Adrenal gland (tissue), 12 donors: ENCODE data around the gene PRDM15. TPM values are rescaled to one million over a fixed set of nuclear protein-coding genes. Genes with fewer than 3 reads are reported as not detected.

Source experiments
- DNase-seq, 7 donors: peaks; one replicate each; pipeline ENCODE4 v3.0.0-alpha.2; 2019 to 2020
- H3K27ac ChIP-seq, 5 donors: fragments of 200-600 bp; sonication (generic) in 4 of 5; 1 replicate in 3 of 5; 2 replicates in 2 of 5; pipeline versions ENCODE4 v1.5.1 to v1.8.0; 2016 to 2020; ENCODE audit warnings: mild to moderate bottlenecking in 1 of 5
- H3K27me3 ChIP-seq: fragments of 200-600 bp; 2 replicates; pipeline ENCODE4 v1.8.0; 2021
- H3K36me3 ChIP-seq, 2 donors: fragments of 200-600 bp; replicated peaks in 1 of 2; 1 replicate in 1 of 2; 2 replicates in 1 of 2; pipeline versions ENCODE4 v1.5.1 to v1.8.0; 2018 to 2022
- H3K4me1 ChIP-seq, 2 donors: fragments of 200-600 bp; replicated peaks in 1 of 2; 1 replicate in 1 of 2; 2 replicates in 1 of 2; pipeline versions ENCODE4 v1.5.1 to v1.8.0; 2018 to 2021
- H3K4me3 ChIP-seq, 4 donors: fragments of 200-600 bp; sonication (generic) in 3 of 4; one replicate each; pipeline ENCODE4 v1.5.1; 2016 to 2018
- H3K9me3 ChIP-seq, 3 donors: fragments of 200-600 bp; sonication (generic) in 1 of 3; replicated peaks in 1 of 3; 1 replicate in 2 of 3; 2 replicates in 1 of 3; pipeline versions ENCODE4 v1.5.1 to v1.8.0; 2016 to 2021
- CTCF ChIP-seq, 6 experiments: fragments of 450-650 bp in 4 of 6; fragments of 200-600 bp in 2 of 6; sonication (generic) in 1 of 6; IDR thresholded peaks; 1 replicate in 5 of 6; 2 replicates in 1 of 6; pipeline versions ENCODE4 v1.5.1 to v1.8.0; 2016 to 2021; ENCODE audit warnings: antibody characterized with exemption in 6 of 6, mild to moderate bottlenecking in 2 of 6, moderate library complexity in 1 of 6
- POLR2A ChIP-seq, 2 donors: fragments of 450-650 bp; IDR thresholded peaks; one replicate each; pipeline ENCODE4 v1.6.1; 2017; ENCODE audit warnings: antibody characterized with exemption in 2 of 2, mild to moderate bottlenecking in 2 of 2, moderate library complexity in 1 of 2
- WGBS, 4 donors: extraction: QIAGEN DNeasy Blood & Tissue Kit in 2 of 4; methylation state at CpG; one replicate each; pipeline versions ENCODE4 v1.1.5 to v1.1.7; 2013 to 2017; 5-methylcytosine and 5-hydroxymethylcytosine counted together
- intact Hi-C, 2 donors: fragments of 100-400 bp; cut with DNase I; formaldehyde crosslinking; loops; one replicate each; pipeline versions ENCODE4 v1.14.1 to v1.15.0; 2022 to 2023
- polyA plus RNA-seq, 3 donors: library from polyadenylated mRNA; stranded (reverse); fragments of 200-250 nt in 2 of 3; fragments of 350-450 nt in 1 of 3; fragmentation: Illumina TruSeq in 1 of 3; extraction: RNeasy Lipid Tissue Mini Kit (QIAGEN cat#74804) in 1 of 3; gene quantifications; one replicate each; pipeline ENCODE4 v1.2.3, GENCODE V29; 2013 to 2014
- total RNA-seq, 9 donors: library from RNA; depleted of rRNA in 4 of 9; stranded (reverse); fragments of >200 nt in 4 of 9; fragments of 120-200 nt in 1 of 9; fragmentation: NEBNext Ultra II Directional in 1 of 9; extraction: Animal tissue kit (Norgen Biotek cat#: 25700) in 1 of 9; gene quantifications; one replicate each; pipeline versions ENCODE4 v1.1.0 to v1.2.4, GENCODE V29; 2013 to 2023
- donor health status: healthy with polysubstance abuse.
- donor health status: Bipolar disorder and iron deficiency.
- donor health status: DM: yes; HTN: yes; CAD: no.
- donor health status: DM: no; HTN: no; CAD: no.
- donor health status: DM: no; HTN: no; CAD: no.
- donor health status: DM: yes; HTN: yes; CAD: no.

The PRDM15 gene
- total and polyA plus RNA-seq, 12 donors: 2.9 to 6.7 (median 4.0) TPM

- no peak overlapping the region for H3K4me3 ChIP-seq
- DNase-seq: no peak
- H3K27me3 ChIP-seq: no peaks in the 10 kb centered on the region
- TF ChIP-seq CTCF (IDR thresholded peaks at IDR 0.05): no peak
- no peak for TF ChIP-seq POLR2A (IDR thresholded peaks at IDR 0.05)
- peaks cover 0 to 13% of the 10 kb centered on the region in 2 donors for H3K36me3 ChIP-seq
- intact Hi-C loops: no loop called here
- H3K4me1 ChIP-seq: no peaks in the 10 kb centered on the region
- H3K27ac ChIP-seq: no peak overlapping the region
- H3K9me3 ChIP-seq: no peaks in the 10 kb centered on the region
- WGBS, 4 donors: 88 to 95% (median 93%) methylated on average over 13 to 21 of the region's 21 CpGs
Observed at GRCh38 chr21:41830764-41831452, 48.2 kb downstream of the PRDM15 start.

- no peak overlapping the region for H3K27ac ChIP-seq
- intact Hi-C loops: no loop called here
- 96 to 100% (median 98%) methylated on average over 2 of the region's 2 CpGs for WGBS, 4 donors
- H3K4me3 ChIP-seq: no peak overlapping the region
- H3K27me3 ChIP-seq: no peaks in the 10 kb centered on the region
- DNase-seq: no peak
- TF ChIP-seq CTCF (IDR thresholded peaks at IDR 0.05) (no peak), POLR2A (IDR thresholded peaks at IDR 0.05) (no peak)
- H3K36me3 ChIP-seq: peaks cover 0 to 16% of the 10 kb centered on the region in 2 donors
- H3K4me1 ChIP-seq: no peaks in the 10 kb centered on the region
- no peaks in the 10 kb centered on the region for H3K9me3 ChIP-seq
Observed at GRCh38 chr21:41830145-41830707, 48.9 kb downstream of the PRDM15 start.

GRCh38 chr21:41828884-41829360, 50.2 kb downstream of the PRDM15 start:
- Histone ChIP-seq H3K4me3 (no peak overlapping the region), H3K4me1 (no peaks in the 10 kb centered on the region), H3K36me3 (peaks cover 0 to 7% of the 10 kb centered on the region in 2 donors), H3K27ac (no peak overlapping the region), H3K27me3 (no peaks in the 10 kb centered on the region), H3K9me3 (no peaks in the 10 kb centered on the region)
- DNase-seq: no peak
- WGBS, 4 donors: 51 to 67% (median 61%) methylated on average over 3 of the region's 3 CpGs
- intact Hi-C loops: no loop called here
- TF ChIP-seq CTCF (IDR thresholded peaks at IDR 0.05) (no peak), POLR2A (IDR thresholded peaks at IDR 0.05) (no peak)

- no peaks in the 10 kb centered on the region for H3K27me3 ChIP-seq
- no peak for DNase-seq
- H3K36me3 ChIP-seq: peaks cover 0 to 6% of the 10 kb centered on the region in 2 donors
- intact Hi-C loops: no loop called here
- TF ChIP-seq CTCF (IDR thresholded peaks at IDR 0.05) (no peak), POLR2A (IDR thresholded peaks at IDR 0.05) (no peak)
- H3K4me3 ChIP-seq: no peak overlapping the region
- WGBS, 4 donors: 92 to 95% (median 94%) methylated on average over 37 to 42 of the region's 42 CpGs
- H3K4me1 ChIP-seq: no peaks in the 10 kb centered on the region
- no peak overlapping the region for H3K27ac ChIP-seq
- no peaks in the 10 kb centered on the region for H3K9me3 ChIP-seq
Observed at GRCh38 chr21:41827951-41828883, 50.9 kb downstream of the PRDM15 start.
